HTR-8/SVneo (cell line): Measurements from ENCODE around the gene ZNF547.
"Not testable (repeated sequence)": the region's sequence is repeated elsewhere in the genome, so short reads cannot be mapped to it uniquely, and the experiment has no call there.

Source experiments
- DNase-seq: peaks from one replicate; pipeline ENCODE4 v3.0.0; 2011; ENCODE audit warnings: low spot score, mixed read lengths; ENCODE audit not compliant: insufficient read length
- FAIRE-seq: peaks from 2 replicates; lab custom pipeline; 2011; peaks lifted over from hg19 to GRCh38; lab: Jason Lieb, UNC

Gene ZNF547

DNA sequence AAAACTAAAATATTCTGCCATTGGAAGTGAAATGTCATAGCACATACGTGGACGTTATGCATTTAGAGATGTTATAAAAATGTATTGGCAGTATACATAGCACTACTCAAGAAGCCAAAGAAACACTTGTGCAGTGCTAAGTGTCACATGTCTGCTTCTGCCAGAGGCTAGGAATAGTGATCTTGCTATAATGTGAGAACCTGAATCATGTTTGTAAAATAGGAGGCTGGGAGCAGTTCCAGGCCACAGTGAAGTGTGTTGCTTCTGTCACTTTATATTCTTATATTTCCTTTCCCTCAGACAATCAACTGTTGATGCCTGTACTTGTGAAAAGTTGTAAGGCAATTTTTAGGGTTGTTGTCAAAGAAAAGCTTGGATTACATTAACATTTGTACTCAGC lies 3.4 kb downstream of the ZNF547 start:
- FAIRE-seq, result no peak
- no peak for DNase-seq

GRCh38 chr19:57374179-57374578 lies 10.8 kb downstream of the ZNF547 start:
- FAIRE-seq, result no peak
- no peak for DNase-seq

- not testable (repeated sequence) for FAIRE-seq, DNase-seq
Observed at GRCh38 chr19:57374647-57375046, 11.3 kb downstream of the ZNF547 start.

GRCh38 chr19:57376151-57376550 lies 12.8 kb downstream of the ZNF547 start:
- FAIRE-seq (no peak), DNase-seq (no peak)

- no peak for DNase-seq
- FAIRE-seq, result no peak
Observed at GRCh38 chr19:57377498-57378146, 14.3 kb downstream of the ZNF547 start.

DNA sequence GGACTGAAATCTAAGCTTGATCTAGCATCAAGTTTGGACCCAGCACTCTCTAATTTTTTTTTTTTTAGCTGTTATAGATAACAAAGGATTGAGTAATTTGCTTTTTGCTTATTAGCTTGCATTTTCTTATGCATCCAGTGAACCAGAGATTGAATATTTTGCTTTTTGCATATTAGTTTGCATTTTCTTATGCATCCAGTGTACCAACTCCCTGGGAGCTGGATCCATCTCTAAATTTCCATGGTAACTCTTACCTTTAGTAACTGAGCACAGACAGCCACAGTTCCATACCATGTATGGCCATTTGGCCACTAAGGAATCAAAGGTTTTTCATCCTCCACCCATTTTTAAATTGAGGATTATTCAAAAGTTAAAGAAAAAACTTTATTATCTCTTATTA lies 17.6 kb downstream of the ZNF547 start:
- DNase-seq, result no peak
- no peak for FAIRE-seq

DNA sequence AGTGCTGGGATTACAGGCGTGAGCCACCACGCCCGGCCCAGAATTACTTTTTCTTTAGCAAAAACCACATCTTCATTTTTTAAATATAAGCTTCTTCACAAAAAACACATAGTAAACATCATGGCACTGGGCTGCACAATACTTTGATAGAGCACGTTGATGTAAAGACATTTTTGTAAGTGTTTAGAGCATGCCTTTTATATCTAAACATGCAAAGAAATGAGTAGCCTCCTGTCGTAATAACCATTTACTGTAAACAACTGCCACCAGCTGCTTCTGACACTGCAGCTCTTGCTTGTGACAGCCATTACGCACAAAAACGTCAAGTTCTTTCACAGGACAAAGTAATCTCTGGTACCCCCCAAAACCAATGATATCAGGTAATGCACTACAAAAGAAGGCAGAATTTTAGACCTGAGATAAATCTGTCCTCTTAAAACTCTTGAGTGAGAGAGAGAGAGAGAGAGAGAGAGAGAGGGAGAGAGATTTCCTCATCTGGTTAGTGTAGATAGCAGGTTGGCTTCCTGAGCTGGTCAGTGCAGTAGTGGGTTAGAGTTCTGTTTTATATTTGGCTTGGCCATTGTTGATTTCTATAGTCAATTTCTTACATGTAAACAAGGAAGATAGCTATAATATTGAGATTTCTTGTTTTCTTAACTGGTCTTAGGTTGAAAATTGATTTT lies 19.6 kb downstream of the ZNF547 start:
- no peak for DNase-seq
- no peak for FAIRE-seq

- FAIRE-seq (no peak), DNase-seq (no peak)
Observed at GRCh38 chr19:57389194-57389729, 25.9 kb downstream of the ZNF547 start.

DNA sequence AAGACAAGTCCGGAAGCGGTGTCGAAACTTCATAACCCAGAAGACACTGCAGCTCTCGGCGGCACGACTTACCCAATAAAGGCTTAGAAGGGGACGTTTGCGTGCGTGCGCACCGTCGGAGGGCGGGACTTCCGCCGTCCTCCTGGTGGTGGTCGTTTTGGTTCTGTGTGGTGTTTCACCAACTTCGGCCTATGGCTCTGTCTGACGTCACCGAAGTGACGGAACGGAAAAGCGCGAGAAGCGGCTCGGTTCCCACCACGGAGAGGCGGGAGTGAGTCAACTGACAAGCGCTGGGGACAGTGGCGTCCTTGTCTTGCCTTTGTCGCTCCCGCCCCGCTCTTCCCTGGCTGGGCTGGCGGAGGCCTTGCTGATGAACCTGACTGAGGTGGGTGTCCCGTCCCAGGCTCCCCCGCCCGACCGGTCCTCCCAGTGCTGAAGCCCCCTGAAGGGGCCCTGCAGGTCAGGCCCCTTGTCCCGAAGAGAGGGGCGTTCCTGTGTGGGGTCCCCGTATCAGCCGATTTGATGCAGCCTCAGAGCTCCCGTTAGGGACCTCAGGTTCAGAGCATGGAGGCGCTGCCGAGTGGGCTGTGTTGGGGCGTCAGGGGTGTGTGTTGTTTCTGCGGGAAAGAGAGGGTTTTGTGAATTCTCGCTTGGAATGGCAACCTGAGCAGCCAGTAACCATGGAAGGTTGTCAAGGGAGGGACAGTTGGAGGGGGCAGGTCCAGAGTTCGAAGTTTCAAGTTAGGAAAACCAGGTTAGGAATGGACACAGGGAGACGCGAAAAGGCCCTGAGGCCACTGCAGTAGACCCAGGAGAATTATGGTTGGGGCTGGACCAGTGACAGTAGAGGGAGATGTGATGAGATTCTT lies 26.6 kb downstream of the ZNF547 start, which contains the start of gene ZNF548:
TSS of gene ZNF548 (plus strand) at position 125 of the 869 bp plus-strand sequence. CDS start at position 371, 246 bp downstream.
- FAIRE-seq, result peak; percentile 97
- DNase-seq, result peak; percentile 96

DNA sequence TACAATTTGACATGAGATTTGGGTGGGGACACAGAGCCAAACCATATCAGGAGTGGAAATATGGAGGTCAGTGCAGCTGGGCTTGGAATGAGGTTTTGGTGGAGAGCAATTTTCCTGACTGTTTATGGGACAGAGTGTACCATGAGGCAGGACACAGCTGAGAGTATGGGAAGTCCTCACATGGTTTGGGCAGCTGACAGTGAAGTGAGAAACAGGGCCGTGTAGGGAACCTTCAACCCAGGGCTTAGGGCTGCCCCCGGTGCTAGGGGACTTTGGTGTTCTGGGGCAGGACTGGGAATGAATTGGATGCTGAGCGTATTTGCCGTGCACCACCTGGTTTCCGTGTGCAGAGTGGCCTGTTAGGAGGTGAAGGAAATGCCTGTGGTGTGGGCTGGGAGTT lies 32.4 kb downstream of the ZNF547 start:
- no peak for FAIRE-seq
- no peak for DNase-seq

DNA sequence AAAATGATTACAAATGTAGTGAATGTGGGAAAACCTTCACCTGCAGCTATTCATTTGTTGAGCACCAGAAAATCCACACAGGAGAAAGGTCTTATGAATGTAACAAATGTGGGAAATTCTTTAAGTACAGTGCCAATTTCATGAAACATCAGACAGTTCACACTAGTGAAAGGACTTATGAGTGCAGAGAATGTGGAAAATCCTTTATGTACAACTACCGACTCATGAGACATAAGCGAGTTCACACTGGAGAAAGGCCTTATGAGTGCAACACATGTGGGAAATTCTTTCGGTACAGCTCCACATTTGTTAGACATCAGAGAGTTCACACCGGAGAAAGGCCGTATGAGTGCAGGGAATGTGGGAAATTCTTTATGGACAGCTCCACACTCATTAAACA lies 35.5 kb downstream of the ZNF547 start:
- FAIRE-seq, result no peak

DNA sequence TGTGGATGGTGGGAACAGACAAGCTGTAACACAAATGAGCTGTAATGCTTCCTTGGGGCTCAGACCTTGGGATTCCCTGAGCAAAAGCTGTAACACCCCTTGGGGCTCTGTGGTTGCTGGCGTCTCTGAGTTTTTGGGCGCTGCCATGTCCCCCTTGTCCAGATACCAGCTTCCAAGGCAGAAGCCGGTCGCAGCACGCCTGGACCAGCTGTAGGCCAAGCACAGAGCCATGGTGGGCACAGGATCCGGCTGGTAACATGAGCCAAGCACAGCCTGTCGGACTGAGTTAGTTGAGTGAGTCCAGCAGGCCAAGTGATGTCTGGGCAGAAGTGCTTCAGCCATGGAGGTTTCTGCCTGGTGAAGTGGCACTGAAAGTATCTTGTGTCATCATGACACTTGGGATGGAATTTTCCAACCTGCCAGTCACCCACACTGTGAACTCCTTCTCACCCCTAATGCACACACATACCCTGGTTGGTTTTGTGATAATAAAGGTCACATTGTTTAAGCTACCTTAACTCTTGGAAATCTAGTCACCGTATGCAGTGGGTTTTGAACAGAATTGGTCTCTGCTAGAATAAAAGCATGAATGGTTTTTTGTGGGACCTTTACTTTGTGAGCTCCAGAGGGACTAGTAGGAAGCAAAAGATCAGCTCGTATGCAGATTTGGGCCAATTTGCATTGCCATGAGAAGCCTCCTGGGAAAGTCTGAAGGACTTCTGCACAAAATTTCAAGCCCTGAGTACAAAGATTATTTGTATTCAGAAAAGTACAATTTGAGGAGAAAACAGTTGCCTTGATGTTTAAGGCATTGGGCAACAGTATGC lies 40.6 kb downstream of the ZNF547 start:
- FAIRE-seq (peak; percentile 40), DNase-seq (no peak)

More for the DNA sequence above, 35.5 kb downstream of the ZNF547 start:
- no peak for DNase-seq

DNA sequence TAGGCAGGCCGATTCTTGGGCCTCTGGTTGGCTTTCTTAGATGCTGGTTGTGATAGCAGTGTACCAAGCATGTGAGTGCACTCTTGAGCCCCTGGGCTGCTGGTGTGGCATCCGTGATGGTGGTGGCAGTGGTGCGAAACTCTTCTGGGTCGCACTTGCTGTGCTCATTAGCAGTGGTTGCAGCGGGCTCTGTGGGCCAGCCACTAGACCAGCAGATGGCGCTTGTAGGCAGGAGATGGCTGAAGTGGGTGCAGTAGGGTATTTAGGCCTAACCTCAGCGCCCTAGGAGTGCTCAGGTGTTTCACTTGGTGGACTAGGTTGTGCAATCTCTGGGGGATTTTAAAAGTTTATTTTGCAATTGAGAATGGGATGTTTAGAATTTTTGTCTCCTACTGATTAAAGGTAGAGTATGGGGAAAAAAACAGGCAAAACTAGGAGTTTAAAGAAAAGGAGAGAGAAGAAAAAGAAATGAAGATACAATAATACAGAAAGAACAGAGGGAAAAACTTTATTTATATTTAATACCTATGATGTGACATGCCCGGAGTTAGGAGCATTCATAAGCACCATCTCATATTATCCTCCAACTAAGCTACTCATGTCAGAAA lies 43.3 kb downstream of the ZNF547 start:
- DNase-seq, result peak; percentile 51
- peak; percentile 58 for FAIRE-seq

GRCh38 chr19:57410877-57411671 lies 47.7 kb downstream of the ZNF547 start, which contains the start of gene ZNF17:
Gene ZNF17, plus strand, starts transcription at chr19:57411161. Its CDS starts 2,455 bp downstream, at chr19:57413616.
- FAIRE-seq (peak; percentile 92), DNase-seq (peak; percentile 97)

DNA sequence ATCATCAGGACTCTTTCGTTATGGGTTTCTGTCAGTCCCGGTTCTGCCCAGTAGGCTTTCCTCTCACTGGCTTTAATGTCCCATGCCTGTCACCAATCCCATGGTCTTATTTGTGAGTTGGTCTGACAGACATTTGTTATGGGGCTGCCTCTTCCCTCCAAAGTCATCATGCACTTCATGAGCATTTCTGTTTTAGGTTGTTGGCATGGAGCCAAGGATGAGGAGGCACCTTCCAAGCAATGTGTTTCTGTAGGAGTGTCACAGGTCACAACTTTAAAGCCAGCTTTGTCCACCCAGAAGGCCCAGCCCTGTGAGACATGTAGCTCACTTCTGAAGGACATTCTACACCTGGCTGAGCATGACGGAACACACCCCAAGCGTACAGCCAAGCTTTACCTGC lies 56.1 kb downstream of the ZNF547 start:
- no peak for DNase-seq
- FAIRE-seq, result peak; percentile 20

GRCh38 chr19:57421037-57421436 lies 57.7 kb downstream of the ZNF547 start:
- FAIRE-seq (no peak), DNase-seq (no peak)
